ENCODE data around the gene KCNQ1. TPM values are rescaled to one million over a fixed set of nuclear protein-coding genes. Genes with fewer than 3 reads are reported as not detected.

Gene KCNQ1
- total RNA-seq, 1 experiment from 2014 or later: 10.7 TPM

- DNase-seq (ENCODE audit: low read depth, low spot score): no peak
- H3K27me3 ChIP-seq (ENCODE audit: insufficient read depth, low read length): no peaks in the 10 kb centered on the region
- no peak overlapping the region for H3K9ac ChIP-seq (ENCODE audit: low read length)
- BruUV-seq (replicated peaks): no TSS peak
- H3K36me3 ChIP-seq (ENCODE audit: control insufficient read depth in 1 of 2, insufficient read depth in 2 of 2, low read length in 2 of 2): no peaks in the 10 kb centered on the region
- H3K79me2 ChIP-seq (ENCODE audit: insufficient read depth, low read length): no peaks in the 10 kb centered on the region
- H3K9me3 ChIP-seq (ENCODE audit: control insufficient read depth in 1 of 2, insufficient read depth in 1 of 2, low read depth in 1 of 2, low read length in 2 of 2): no peaks in the 10 kb centered on the region
- ChIA-PET POLR2A (no interaction called here), CTCF (no interaction called here), RAD21 (ENCODE audit: low non-redundant PET in 1 of 2, low total read pairs in 2 of 2, uncharacterized antibody in 2 of 2, unreplicated experiment in 2 of 2) (no interaction called here)
- no peak overlapping the region for H3K4me3 ChIP-seq (replicated peaks in 1 of 2; ENCODE audit: low read depth in 1 of 2, low read length in 2 of 2)
- no peak overlapping the region for H2AFZ ChIP-seq (ENCODE audit: low read depth, low read length, poor library complexity, severe bottlenecking)
- TF ChIP-seq CEBPB (IDR thresholded peaks at IDR 0.05; ENCODE audit: low read depth) (no peak), FOSL1 (IDR thresholded peaks at IDR 0.05; ENCODE audit: low read depth) (no peak), CBX3 (IDR thresholded peaks at IDR 0.05; ENCODE audit: low read depth) (no peak), EGR1 (IDR thresholded peaks at IDR 0.05; ENCODE audit: low read depth) (no peak), MAX (IDR thresholded peaks at IDR 0.05) (no peak), CTCF (IDR thresholded peaks at IDR 0.05 in 2 of 3, conservative IDR thresholded peaks at IDR 0.05 in 1 of 3; ENCODE audit: borderline replicate concordance in 1 of 3, insufficient read depth in 1 of 3, low read depth in 2 of 3, low read length in 2 of 3) (no peak), ATF3 (IDR thresholded peaks at IDR 0.05) (no peak), RAD21 (IDR thresholded peaks at IDR 0.05; ENCODE audit: low read depth) (no peak), YY1 (IDR thresholded peaks at IDR 0.05; ENCODE audit: extremely low read depth, insufficient replicate concordance, low read depth, low read length) (no peak), EZH2phosphoT487 (IDR thresholded peaks at IDR 0.05; ENCODE audit: borderline replicate concordance) (no peak), SRF (IDR thresholded peaks at IDR 0.05; ENCODE audit: low read depth) (no peak), EZH2 (IDR thresholded peaks at IDR 0.05) (no peak)
- no peak overlapping the region for H3K27ac ChIP-seq (ENCODE audit: low read depth, low read length)
- intact Hi-C loops (cut with micrococcal nuclease): no loop called here
- no peak for ATAC-seq
- 0 out of 4 replicates have a peak, but pooled peaks cover 0 to 4% of the 10 kb centered on the region in 2 experiments for H3K4me1 ChIP-seq (ENCODE audit: control insufficient read depth in 1 of 2, insufficient read depth in 2 of 2, low read length in 2 of 2)
- H3K4me2 ChIP-seq (ENCODE audit: low read length): no peak overlapping the region
- H3K9me2 ChIP-seq (ENCODE audit: insufficient read depth): no peaks in the 10 kb centered on the region
- no peaks in the 10 kb centered on the region for H4K20me1 ChIP-seq (ENCODE audit: insufficient read depth)
These were observed 130.0 kb downstream of the KCNQ1 start for GRCh38 chr11:2574553-2575535.
